HCT116 (cell line): Measurements from ENCODE around the gene FAM89B. TPM values are rescaled to one million over a fixed set of nuclear protein-coding genes. Genes with fewer than 3 reads are reported as not detected.

Source experiments
- ATAC-seq: fragments of 200-7000 bp; cut with Tn5 transposase; 2 replicates; pipeline ENCODE4 v1.9.1; 2020; ENCODE audit warnings: mild to moderate bottlenecking, moderate library complexity
- BruUV-seq: library from RNA; stranded (reverse); fragments of 400-500 nt; replicated peaks from 2 replicates; lab custom pipeline; 2021; lab: Mats Ljungman, UMichigan
- CTCF ChIA-PET: fragments of 300-600 bp; sonication (Branson Sonifier 250); formaldehyde crosslinking; loops from one replicate; lab custom pipeline; 2021; ENCODE audit warnings: antibody characterized with exemption; lab: Charles Lee
- POLR2A ChIA-PET: fragments of 300-600, 350-600 bp; sonication (Branson Sonifier 250); formaldehyde crosslinking; loops from one replicate; lab custom pipeline; 2021; ENCODE audit warnings: antibody characterized with exemption; lab: Charles Lee
- RAD21 ChIA-PET, 2 experiments: fragments of 300-600 bp; sonication (Branson Sonifier 250); formaldehyde crosslinking; loops; one replicate each; lab custom pipeline; 2023; ENCODE audit warnings: low total read pairs in 2 of 2; ENCODE audit not compliant: uncharacterized antibody in 2 of 2, unreplicated experiment in 2 of 2, low non-redundant PET in 1 of 2; lab: Charles Lee
- DNase-seq: peaks from one replicate; pipeline ENCODE4 v3.0.0-alpha.2; 2010; ENCODE audit warnings: low read depth, low spot score
- H2AFZ ChIP-seq: fragments of 200-600 bp; shearing (Covaris generic), sonication (generic); 2 replicates; pipeline ENCODE4 v1.6.1; 2017; ENCODE audit warnings: low read depth, mixed run types, mixed read lengths, antibody characterized with exemption, low read length; ENCODE audit not compliant: poor library complexity, severe bottlenecking
- H3K27ac ChIP-seq: 2 replicates; pipeline ENCODE4 v1.5.1; 2012; ENCODE audit warnings: low read depth, low read length
- H3K27me3 ChIP-seq: fragments of 200-600 bp; sonication (generic); 2 replicates; pipeline ENCODE4 v1.6.1; 2016; ENCODE audit warnings: mixed run types, low read length, mixed read lengths; ENCODE audit not compliant: insufficient read depth
- H3K36me3 ChIP-seq, 2 experiments: fragments of 200-500 bp in 1 of 2; fragments of 200-600 bp in 1 of 2; sonication (Bioruptor generic) in 1 of 2; sonication (generic) in 1 of 2; 2 replicates each; pipeline versions ENCODE4 v1.5.1 to v1.6.1; 2014 to 2016; ENCODE audit warnings: low read length in 2 of 2, inconsistent platforms in 1 of 2, mixed read lengths in 1 of 2, mixed run types in 1 of 2; ENCODE audit not compliant: insufficient read depth in 2 of 2, control insufficient read depth in 1 of 2
- H3K4me1 ChIP-seq, 2 experiments: fragments of 200-600 bp in 1 of 2; sonication (generic) in 1 of 2; 2 replicates each; pipeline versions ENCODE4 v1.5.1 to v1.6.1; 2012 to 2017; ENCODE audit warnings: low read length in 2 of 2, inconsistent platforms in 1 of 2, mild to moderate bottlenecking in 1 of 2, mixed read lengths in 1 of 2, mixed run types in 1 of 2, moderate library complexity in 1 of 2; ENCODE audit not compliant: insufficient read depth in 2 of 2, control insufficient read depth in 1 of 2
- H3K4me2 ChIP-seq: fragments of 200-600 bp; sonication (generic); 2 replicates; pipeline ENCODE4 v1.6.1; 2017; ENCODE audit warnings: mixed run types, low read length, mixed read lengths
- H3K4me3 ChIP-seq, 2 experiments: fragments of 200-600 bp in 1 of 2; sonication (generic) in 1 of 2; replicated peaks in 1 of 2; 2 replicates each; pipeline ENCODE4 v1.5.1; 2011 to 2016; ENCODE audit warnings: low read length in 2 of 2, control low read depth in 1 of 2, low read depth in 1 of 2, mild to moderate bottlenecking in 1 of 2, mixed read lengths in 1 of 2, mixed run types in 1 of 2
- H3K79me2 ChIP-seq: fragments of 200-600 bp; sonication (generic); 2 replicates; pipeline ENCODE4 v1.6.1; 2017; ENCODE audit warnings: mild to moderate bottlenecking, mixed run types, low read length, moderate library complexity, mixed read lengths; ENCODE audit not compliant: insufficient read depth
- H3K9ac ChIP-seq: fragments of 200-600 bp; sonication (generic); 2 replicates; pipeline ENCODE4 v1.6.1; 2016; ENCODE audit warnings: low read length, mixed read lengths
- H3K9me2 ChIP-seq: fragments of 200-600 bp; sonication (generic), shearing (Covaris generic); 2 replicates; pipeline ENCODE4 v1.6.1; 2017; ENCODE audit warnings: mixed run types, mild to moderate bottlenecking, moderate library complexity; ENCODE audit not compliant: insufficient read depth
- H3K9me3 ChIP-seq, 2 experiments: fragments of 200-500 bp in 1 of 2; fragments of 200-600 bp in 1 of 2; sonication (Bioruptor generic) in 1 of 2; sonication (generic) in 1 of 2; 2 replicates each; pipeline ENCODE4 v1.6.1; 2014 to 2017; ENCODE audit warnings: low read length in 2 of 2, mixed read lengths in 2 of 2, inconsistent platforms in 1 of 2, low read depth in 1 of 2, mild to moderate bottlenecking in 1 of 2, mixed run types in 1 of 2, moderate library complexity in 1 of 2; ENCODE audit not compliant: control insufficient read depth in 1 of 2, insufficient read depth in 1 of 2
- H4K20me1 ChIP-seq: fragments of 200-600 bp; sonication (generic), shearing (Covaris generic); 2 replicates; pipeline ENCODE4 v1.6.1; 2017; ENCODE audit warnings: mixed run types, mild to moderate bottlenecking, moderate library complexity; ENCODE audit not compliant: insufficient read depth
- CBX3 ChIP-seq: IDR thresholded peaks from 2 replicates; pipeline ENCODE4 v1.6.1; 2012; ENCODE audit warnings: low read depth
- EZH2phosphoT487 ChIP-seq: fragments of 200-600 bp; IDR thresholded peaks from 2 replicates; pipeline ENCODE4 v1.6.1; 2018; ENCODE audit warnings: antibody characterized with exemption, borderline replicate concordance
- FOSL1 ChIP-seq: IDR thresholded peaks from 2 replicates; pipeline ENCODE4 v1.6.1; 2012; ENCODE audit warnings: low read depth
- JUND ChIP-seq: IDR thresholded peaks from 2 replicates; pipeline ENCODE4 v1.6.1; 2012
- POLR2AphosphoS5 ChIP-seq: IDR thresholded peaks from 2 replicates; pipeline ENCODE4 v1.6.1; 2011; ENCODE audit warnings: mild to moderate bottlenecking, low read depth, low read length, moderate library complexity
- SIN3A ChIP-seq: IDR thresholded peaks from 2 replicates; pipeline ENCODE4 v1.6.1; 2012; ENCODE audit warnings: low read depth
- SRF ChIP-seq: IDR thresholded peaks from 2 replicates; pipeline ENCODE4 v1.6.1; 2012; ENCODE audit warnings: low read depth
- TCF7L2 ChIP-seq: IDR thresholded peaks from 2 replicates; pipeline ENCODE4 v1.7.0; 2011; ENCODE audit warnings: borderline replicate concordance, inconsistent platforms; ENCODE audit not compliant: insufficient read depth, insufficient read length; ENCODE audit errors: extremely low read depth
- intact Hi-C: fragments of 100-400 bp; cut with micrococcal nuclease; formaldehyde crosslinking; loops from 2 replicates; pipeline ENCODE4 v1.10.0; 2022
- total RNA-seq: library from RNA; stranded (reverse); gene quantifications from one replicate; pipeline ENCODE4 v1.2.1, GENCODE V29; 2021; ENCODE audit not compliant: unreplicated experiment
- TF ChIP-seq, protein P1 (sequence below): IDR thresholded peaks from 2 replicates; pipeline ENCODE4 v1.6.1; 2012
- TF ChIP-seq, protein P2 (sequence below): IDR thresholded peaks from 2 replicates; pipeline ENCODE4 v1.6.1; 2011; ENCODE audit warnings: mild to moderate bottlenecking, low read length, moderate library complexity; ENCODE audit not compliant: insufficient replicate concordance; ENCODE audit errors: extremely low read depth

Gene FAM89B
- total RNA-seq, 1 experiment from 2014 or later: 60.0 TPM

DNA sequence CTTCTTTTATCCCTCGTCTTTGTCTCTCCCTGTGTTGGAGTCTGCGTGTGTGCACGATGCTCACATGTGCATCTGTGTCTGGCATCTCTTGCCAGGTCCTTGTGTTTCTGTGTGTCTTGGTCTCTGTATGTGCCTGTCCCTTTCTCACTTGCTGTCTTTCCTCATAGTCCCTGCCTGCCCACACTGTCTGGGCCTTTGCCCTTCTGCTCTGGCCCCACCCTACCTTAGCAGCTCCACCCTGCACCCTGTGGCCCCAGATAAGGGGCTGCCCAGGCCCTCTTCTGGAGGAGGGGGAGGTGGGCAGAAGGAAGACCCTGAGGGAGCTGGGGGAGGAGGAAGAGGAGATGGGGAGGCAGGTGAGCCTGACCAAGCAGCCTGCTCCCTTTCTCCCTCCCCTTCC, 6.3 kb downstream of the FAM89B start:
- RAD21 ChIA-PET: no interaction called here
- no peak overlapping the region for H3K4me2 ChIP-seq
- no peak overlapping the region for H3K9ac ChIP-seq
- no peak overlapping the region for H2AFZ ChIP-seq
- ATAC-seq (no peak), DNase-seq (no peak)
- BruUV-seq: no TSS peak
- no peaks in the 10 kb centered on the region for H3K9me2 ChIP-seq
- intact Hi-C loops: no loop called here
- H3K4me1 ChIP-seq: peaks cover 29 to 39% of the 10 kb centered on the region in 2 experiments
- no peak overlapping the region for H3K4me3 ChIP-seq
- no peaks in the 10 kb centered on the region for H3K9me3 ChIP-seq
- CTCF ChIA-PET: no interaction called here
- POLR2A ChIA-PET: no interaction called here
- H3K79me2 ChIP-seq: peaks cover 19% of the 10 kb centered on the region; the same call in 1 of the 2 replicates
- no peaks in the 10 kb centered on the region for H3K27me3 ChIP-seq
- peaks cover 2 to 4% of the 10 kb centered on the region in 2 experiments; a peak in 2 of 4 replicates for H3K36me3 ChIP-seq
- no peak for TF ChIP-seq CBX3
- TF ChIP-seq, protein P1, sequence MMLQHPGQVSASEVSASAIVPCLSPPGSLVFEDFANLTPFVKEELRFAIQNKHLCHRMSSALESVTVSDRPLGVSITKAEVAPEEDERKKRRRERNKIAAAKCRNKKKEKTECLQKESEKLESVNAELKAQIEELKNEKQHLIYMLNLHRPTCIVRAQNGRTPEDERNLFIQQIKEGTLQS: no peak
- no peak for TF ChIP-seq SIN3A
- TF ChIP-seq FOSL1: no peak
- no peak for TF ChIP-seq POLR2AphosphoS5
- no peak for TF ChIP-seq TCF7L2
- TF ChIP-seq JUND: no peak
- TF ChIP-seq, protein P2, sequence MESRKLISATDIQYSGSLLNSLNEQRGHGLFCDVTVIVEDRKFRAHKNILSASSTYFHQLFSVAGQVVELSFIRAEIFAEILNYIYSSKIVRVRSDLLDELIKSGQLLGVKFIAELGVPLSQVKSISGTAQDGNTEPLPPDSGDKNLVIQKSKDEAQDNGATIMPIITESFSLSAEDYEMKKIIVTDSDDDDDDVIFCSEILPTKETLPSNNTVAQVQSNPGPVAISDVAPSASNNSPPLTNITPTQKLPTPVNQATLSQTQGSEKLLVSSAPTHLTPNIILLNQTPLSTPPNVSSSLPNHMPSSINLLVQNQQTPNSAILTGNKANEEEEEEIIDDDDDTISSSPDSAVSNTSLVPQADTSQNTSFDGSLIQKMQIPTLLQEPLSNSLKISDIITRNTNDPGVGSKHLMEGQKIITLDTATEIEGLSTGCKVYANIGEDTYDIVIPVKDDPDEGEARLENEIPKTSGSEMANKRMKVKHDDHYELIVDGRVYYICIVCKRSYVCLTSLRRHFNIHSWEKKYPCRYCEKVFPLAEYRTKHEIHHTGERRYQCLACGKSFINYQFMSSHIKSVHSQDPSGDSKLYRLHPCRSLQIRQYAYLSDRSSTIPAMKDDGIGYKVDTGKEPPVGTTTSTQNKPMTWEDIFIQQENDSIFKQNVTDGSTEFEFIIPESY: no peak
- TF ChIP-seq SRF: no peak
- no peak for TF ChIP-seq EZH2phosphoT487
- TF ChIP-seq, all 23 proteins: peak for 0
- Histone ChIP-seq H3K27ac (no peak overlapping the region), H4K20me1 (no peaks in the 10 kb centered on the region)
